Glutamatergic neuron (in vitro differentiated cells): ENCODE measurements around the gene EPM2AIP1. TPM values are rescaled to one million over a fixed set of nuclear protein-coding genes. Genes with fewer than 3 reads are reported as not detected.

Experiments
- DNase-seq: peaks from one replicate; pipeline ENCODE4 v3.0.0; 2022
- H3K27ac Mint-ChIP-seq: one replicate; pipeline ENCODE4 v1.8.0; 2020; ENCODE audit warnings: mild to moderate bottlenecking, mixed read lengths, inconsistent platforms; ENCODE audit not compliant: unreplicated experiment
- H3K27me3 Mint-ChIP-seq: one replicate; pipeline ENCODE4 v1.8.0; 2020; ENCODE audit warnings: mild to moderate bottlenecking, moderate library complexity, mixed read lengths, inconsistent platforms; ENCODE audit not compliant: unreplicated experiment
- H3K36me3 Mint-ChIP-seq: one replicate; pipeline ENCODE4 v1.8.0; 2020; ENCODE audit warnings: mild to moderate bottlenecking, mixed read lengths, inconsistent platforms; ENCODE audit not compliant: unreplicated experiment
- H3K4me1 Mint-ChIP-seq: one replicate; pipeline ENCODE4 v1.8.0; 2020; ENCODE audit warnings: mild to moderate bottlenecking, low read depth, mixed read lengths, inconsistent platforms; ENCODE audit not compliant: unreplicated experiment
- H3K4me3 Mint-ChIP-seq: one replicate; pipeline ENCODE4 v1.8.0; 2020; ENCODE audit warnings: mild to moderate bottlenecking, mixed read lengths, inconsistent platforms; ENCODE audit not compliant: unreplicated experiment
- H3K9me3 Mint-ChIP-seq: one replicate; pipeline ENCODE4 v1.8.0; 2020; ENCODE audit warnings: mild to moderate bottlenecking, moderate library complexity, mixed read lengths, inconsistent platforms; ENCODE audit not compliant: unreplicated experiment
- CTCF ChIP-seq: fragments of 200-600 bp; sonication (generic); IDR thresholded peaks from one replicate; pipeline ENCODE4 v1.5.0; 2021; ENCODE audit not compliant: partially characterized antibody, unreplicated experiment
- total RNA-seq: library from RNA; stranded (reverse); fragmentation: NEBNext Ultra II Directional; extraction: Animal tissue kit (Norgen Biotek cat#: 25700); gene quantifications from one replicate; pipeline ENCODE4 v1.2.1, GENCODE V29; 2021; ENCODE audit not compliant: unreplicated experiment

EPM2AIP1 gene
- total RNA-seq, 1 donor from 2014 or later = 17.2 TPM

DNA sequence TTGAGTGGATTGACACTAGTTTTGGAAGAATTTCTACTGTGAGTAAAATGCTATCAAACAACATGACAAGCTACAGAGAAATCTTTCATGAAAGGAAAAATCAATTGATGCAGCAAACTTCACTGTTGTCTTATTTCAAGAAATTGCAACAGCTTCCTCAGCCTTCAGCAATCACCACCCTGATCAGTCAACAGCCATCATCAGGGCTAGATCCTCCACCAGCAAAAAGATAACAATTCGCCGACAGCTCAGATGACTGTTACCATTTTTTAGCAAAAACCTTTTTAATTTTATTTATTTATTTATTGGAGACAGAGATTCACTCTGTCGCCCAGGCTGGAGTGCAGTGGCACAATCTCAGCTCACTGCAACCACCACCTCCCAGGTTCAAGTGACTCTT is 44.4 kb upstream of the EPM2AIP1 start:
- no peak overlapping the region for H3K4me3 Mint-ChIP-seq
- no peaks in the 10 kb centered on the region for H3K9me3 Mint-ChIP-seq
- no peaks in the 10 kb centered on the region for H3K27me3 Mint-ChIP-seq
- TF ChIP-seq CTCF = no peak
- no peaks in the 10 kb centered on the region for H3K4me1 Mint-ChIP-seq
- no peak for DNase-seq
- peaks cover 28% of the 10 kb centered on the region for H3K36me3 Mint-ChIP-seq
- H3K27ac Mint-ChIP-seq = no peak overlapping the region

GRCh38 chr3:37032961-37033360 is 40.0 kb upstream of the EPM2AIP1 start:
- H3K27ac Mint-ChIP-seq = no peak overlapping the region
- no peak for TF ChIP-seq CTCF
- no peaks in the 10 kb centered on the region for H3K27me3 Mint-ChIP-seq
- no peak for DNase-seq
- H3K36me3 Mint-ChIP-seq = peaks cover 28% of the 10 kb centered on the region
- H3K9me3 Mint-ChIP-seq = no peaks in the 10 kb centered on the region
- no peak overlapping the region for H3K4me3 Mint-ChIP-seq
- H3K4me1 Mint-ChIP-seq = no peaks in the 10 kb centered on the region

- no peaks in the 10 kb centered on the region for H3K9me3 Mint-ChIP-seq
- H3K4me3 Mint-ChIP-seq = no peak overlapping the region
- no peak for DNase-seq
- H3K27me3 Mint-ChIP-seq = no peaks in the 10 kb centered on the region
- TF ChIP-seq CTCF = no peak
- H3K27ac Mint-ChIP-seq = no peak overlapping the region
- peaks cover 16% of the 10 kb centered on the region for H3K36me3 Mint-ChIP-seq
- no peaks in the 10 kb centered on the region for H3K4me1 Mint-ChIP-seq
These were observed 38.3 kb upstream of the EPM2AIP1 start for GRCh38 chr3:37031096-37031682.

DNA sequence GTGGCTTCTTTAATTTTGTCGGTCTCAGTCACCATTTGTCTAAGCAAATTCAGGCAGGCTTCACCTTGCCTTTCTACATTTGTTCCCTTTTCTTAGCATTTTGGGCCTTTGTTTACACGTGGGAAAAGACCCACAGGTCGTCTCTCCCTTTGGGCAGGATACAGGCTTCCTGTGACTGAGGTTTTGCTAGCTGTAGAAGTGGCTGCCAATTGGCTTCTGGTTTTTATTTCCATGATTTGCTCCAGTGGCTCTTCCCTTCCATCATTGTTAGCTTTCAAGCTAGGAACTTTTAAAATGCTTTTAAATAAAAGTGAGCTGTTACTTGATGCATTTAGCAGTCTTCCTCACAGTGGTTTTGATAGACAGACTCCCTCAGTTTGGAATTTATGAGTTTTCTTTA is 37.7 kb upstream of the EPM2AIP1 start:
- DNase-seq = no peak
- Mint-ChIP-seq H3K4me1 (no peaks in the 10 kb centered on the region), H3K9me3 (no peaks in the 10 kb centered on the region), H3K27me3 (no peaks in the 10 kb centered on the region), H3K36me3 (peaks cover 11% of the 10 kb centered on the region), H3K27ac (no peak overlapping the region), H3K4me3 (no peak overlapping the region)
- no peak for TF ChIP-seq CTCF

DNA sequence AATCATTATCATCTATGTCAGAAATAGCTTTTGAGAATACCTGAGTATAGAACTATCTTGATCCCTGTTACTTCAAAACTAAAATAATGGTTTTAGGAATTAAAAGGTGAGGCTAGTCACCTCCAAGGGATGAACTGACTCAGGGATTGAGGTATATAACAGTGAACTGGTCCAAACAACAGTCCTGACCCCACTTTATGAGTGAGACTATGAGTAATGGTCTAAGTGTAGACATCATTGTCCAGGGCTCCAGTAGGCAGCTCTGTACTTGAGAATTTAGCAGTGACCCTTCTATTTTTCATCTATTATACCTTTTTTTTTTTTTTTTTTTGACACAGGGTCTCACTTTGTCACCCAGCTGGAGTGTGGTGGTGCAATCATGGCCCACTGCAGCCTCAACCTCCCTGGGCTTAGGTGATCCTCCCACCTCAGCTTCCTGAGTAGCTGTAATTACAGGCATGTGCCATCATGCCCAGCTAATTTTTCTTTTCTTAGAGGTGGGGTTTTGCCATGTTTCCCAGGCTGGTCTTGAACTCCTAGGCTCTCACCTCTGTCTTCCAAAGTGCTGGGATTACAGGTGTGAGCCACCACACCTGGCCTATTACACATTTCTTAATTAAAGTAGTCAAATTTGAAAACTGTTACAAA is 36.7 kb upstream of the EPM2AIP1 start:
- no peak overlapping the region for H3K27ac Mint-ChIP-seq
- no peaks in the 10 kb centered on the region for H3K4me1 Mint-ChIP-seq
- peaks cover 6% of the 10 kb centered on the region for H3K36me3 Mint-ChIP-seq
- DNase-seq = no peak
- no peak overlapping the region for H3K4me3 Mint-ChIP-seq
- TF ChIP-seq CTCF = no peak
- H3K27me3 Mint-ChIP-seq = no peaks in the 10 kb centered on the region
- H3K9me3 Mint-ChIP-seq = no peaks in the 10 kb centered on the region
